AG10803 (cell line): ENCODE data around the gene CFAP141.

ENCODE experiments used
- DNase-seq: peaks from one replicate; pipeline ENCODE4 v3.0.0; 2010; ENCODE audit warnings: low read depth
- H3K4me3 ChIP-seq: 2 replicates; pipeline ENCODE4 v1.5.1; 2011; ENCODE audit warnings: mild to moderate bottlenecking, low read length, control low read depth
- TF ChIP-seq, protein P1 (sequence below): conservative IDR thresholded peaks from 2 replicates; pipeline ENCODE4 v1.5.1; 2011; ENCODE audit warnings: mild to moderate bottlenecking, low read length, control low read depth, inconsistent platforms

Gene CFAP141

DNA sequence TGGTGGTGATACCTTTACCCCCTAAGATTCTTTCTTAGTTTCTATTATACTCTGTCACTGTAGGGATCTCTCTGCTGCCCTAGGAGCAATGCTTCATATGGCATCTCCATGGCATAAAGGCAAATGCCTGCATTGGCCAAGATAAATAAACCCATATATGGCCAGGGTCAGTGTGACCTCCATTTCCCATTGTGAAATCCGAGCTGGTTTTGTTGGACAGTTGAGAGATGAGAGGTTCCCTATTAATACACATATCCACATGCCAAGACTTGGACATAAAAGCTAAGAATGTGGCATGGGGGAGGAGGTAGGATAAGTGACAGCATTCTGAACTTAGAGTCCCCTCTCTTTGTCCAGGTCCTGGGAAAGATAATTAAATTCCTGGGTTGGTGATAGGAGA lies 15.6 kb downstream of the CFAP141 start:
- TF ChIP-seq, protein P1, sequence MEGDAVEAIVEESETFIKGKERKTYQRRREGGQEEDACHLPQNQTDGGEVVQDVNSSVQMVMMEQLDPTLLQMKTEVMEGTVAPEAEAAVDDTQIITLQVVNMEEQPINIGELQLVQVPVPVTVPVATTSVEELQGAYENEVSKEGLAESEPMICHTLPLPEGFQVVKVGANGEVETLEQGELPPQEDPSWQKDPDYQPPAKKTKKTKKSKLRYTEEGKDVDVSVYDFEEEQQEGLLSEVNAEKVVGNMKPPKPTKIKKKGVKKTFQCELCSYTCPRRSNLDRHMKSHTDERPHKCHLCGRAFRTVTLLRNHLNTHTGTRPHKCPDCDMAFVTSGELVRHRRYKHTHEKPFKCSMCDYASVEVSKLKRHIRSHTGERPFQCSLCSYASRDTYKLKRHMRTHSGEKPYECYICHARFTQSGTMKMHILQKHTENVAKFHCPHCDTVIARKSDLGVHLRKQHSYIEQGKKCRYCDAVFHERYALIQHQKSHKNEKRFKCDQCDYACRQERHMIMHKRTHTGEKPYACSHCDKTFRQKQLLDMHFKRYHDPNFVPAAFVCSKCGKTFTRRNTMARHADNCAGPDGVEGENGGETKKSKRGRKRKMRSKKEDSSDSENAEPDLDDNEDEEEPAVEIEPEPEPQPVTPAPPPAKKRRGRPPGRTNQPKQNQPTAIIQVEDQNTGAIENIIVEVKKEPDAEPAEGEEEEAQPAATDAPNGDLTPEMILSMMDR, result no peak
- no peak overlapping the region for H3K4me3 ChIP-seq
- peak; percentile 14 for DNase-seq

- TF ChIP-seq, protein P1, result no peak
- H3K4me3 ChIP-seq, result no peak overlapping the region
- DNase-seq, result no peak
Measured at GRCh38 chr1:154186852-154187501, 19.2 kb downstream of the CFAP141 start.

GRCh38 chr1:154186177-154186576 lies 20.0 kb downstream of the CFAP141 start:
- H3K4me3 ChIP-seq, result no peak overlapping the region
- TF ChIP-seq, protein P1, result peak; percentile 39
- peak; percentile 34 for DNase-seq

GRCh38 chr1:154183046-154183915 lies 22.9 kb downstream of the CFAP141 start:
- peak; percentile 91 for DNase-seq
- TF ChIP-seq, protein P1, result no peak
- H3K4me3 ChIP-seq, result peak overlapping the region; percentile 99

GRCh38 chr1:154182344-154183045 lies 23.6 kb downstream of the CFAP141 start:
- DNase-seq, result peak; percentile 68
- TF ChIP-seq, protein P1, result no peak

GRCh38 chr1:154181944-154182343 lies 24.2 kb downstream of the CFAP141 start:
- peak overlapping the region; percentile 99 for H3K4me3 ChIP-seq
- TF ChIP-seq, protein P1, result no peak
- no peak for DNase-seq

More at GRCh38 chr1:154182344-154183045, 23.6 kb downstream of the CFAP141 start:
- H3K4me3 ChIP-seq, result peak overlapping the region; percentile 99
